GM21367 (cell line): ENCODE data around the gene MAX.
"Not testable (repeated sequence)": the region's sequence is repeated elsewhere in the genome, so short reads cannot be mapped to it uniquely, and the experiment has no call there.

Experiments used
- ATAC-seq: cut with Tn5 transposase; IDR thresholded peaks from one replicate; pipeline ENCODE4 v1.9.1; 2021; ENCODE audit not compliant: unreplicated experiment

Gene MAX

DNA sequence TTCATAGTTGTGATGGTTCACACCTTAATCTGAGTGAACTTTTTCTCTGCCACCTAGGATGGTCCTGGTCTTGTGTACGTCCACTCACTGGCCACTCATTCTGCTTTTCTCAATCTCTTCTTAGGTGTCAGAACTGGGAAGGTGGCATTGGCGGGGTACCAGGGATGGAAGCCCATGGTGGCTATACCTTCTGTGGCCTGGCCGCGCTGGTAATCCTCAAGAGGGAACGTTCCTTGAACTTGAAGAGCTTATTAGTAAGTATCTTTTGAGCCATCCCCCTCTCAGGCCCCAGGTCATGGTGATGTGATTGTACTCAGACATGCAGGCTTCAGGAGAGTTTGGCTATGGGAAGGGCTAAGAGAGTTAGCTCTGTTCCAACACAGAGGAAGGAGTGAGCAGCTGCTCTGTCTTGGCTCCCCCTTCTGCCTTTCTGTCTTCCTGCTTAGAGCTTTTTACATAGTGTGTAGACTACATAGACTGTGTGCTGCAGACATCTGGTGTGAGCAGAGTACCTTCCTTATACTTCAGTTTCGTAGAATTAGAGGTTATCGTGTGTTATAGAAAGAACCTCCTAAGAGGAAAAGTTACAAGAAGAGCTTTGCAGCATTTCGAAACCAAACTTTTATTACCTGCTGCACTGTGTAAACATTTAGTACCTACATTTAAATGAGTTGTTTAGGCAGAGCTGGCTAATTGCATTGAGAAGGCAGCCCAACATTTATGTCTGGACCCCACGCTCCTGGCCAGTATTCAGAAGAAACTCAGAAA lies 61.5 kb downstream of the MAX start:
- no peak for ATAC-seq

DNA sequence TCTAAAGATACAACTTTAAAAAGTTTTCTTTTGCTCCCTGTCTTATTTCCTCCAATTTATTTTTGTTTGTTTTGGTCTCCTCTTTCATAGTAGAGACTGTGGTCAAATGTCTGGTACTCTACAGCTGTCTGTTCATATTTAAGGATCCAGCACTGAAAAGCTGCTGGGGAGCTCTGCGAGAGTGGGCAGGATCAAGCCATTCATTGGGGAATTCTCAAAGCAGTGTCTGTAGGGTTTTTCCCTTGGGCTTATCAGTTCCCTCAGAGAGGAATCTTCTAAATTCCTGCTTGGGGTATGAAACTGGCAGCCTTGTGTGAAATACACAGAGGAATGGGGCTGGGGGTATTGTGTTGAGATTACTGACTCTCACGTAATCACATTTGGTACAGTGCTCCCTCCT lies 63.4 kb downstream of the MAX start:
- no peak for ATAC-seq

DNA sequence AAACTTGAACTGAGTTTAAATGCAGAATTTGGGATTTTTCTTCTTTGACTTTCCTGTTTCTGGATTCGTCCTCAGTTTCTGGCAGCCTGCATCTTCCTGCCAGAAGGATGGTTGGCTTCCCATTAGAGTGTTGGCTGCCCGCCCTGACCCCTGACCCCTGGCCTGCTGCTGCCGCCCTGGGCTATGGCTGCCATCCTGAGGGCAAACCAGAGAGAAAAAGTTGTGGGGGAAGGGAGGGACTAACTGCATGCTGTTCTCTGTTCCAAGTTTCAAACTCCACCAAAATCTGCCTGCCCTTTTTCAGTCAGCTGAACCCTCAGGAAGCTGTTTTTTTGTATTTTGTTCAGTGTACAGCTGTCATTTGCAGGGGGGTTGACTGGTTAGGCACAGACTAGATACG lies 67.3 kb downstream of the MAX start:
- ATAC-seq: no peak

DNA sequence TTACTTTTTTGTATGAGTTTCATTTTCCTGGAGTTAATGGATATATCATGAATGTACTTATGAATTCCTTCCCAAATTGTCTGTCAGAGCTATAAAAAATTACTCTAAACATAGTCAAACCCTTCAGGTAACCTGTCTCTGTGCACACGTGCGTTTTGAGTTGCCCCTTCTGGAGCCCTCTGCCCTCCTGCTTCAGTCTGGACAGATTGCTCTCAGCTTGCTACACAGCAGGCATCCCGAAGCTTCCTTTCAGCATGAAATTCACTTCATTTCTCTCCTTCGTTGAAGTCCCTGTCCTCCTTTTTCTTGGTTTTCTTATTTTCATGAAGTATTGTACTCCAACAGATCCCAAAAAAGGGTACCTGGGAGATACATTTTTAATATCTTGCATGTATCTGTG lies 68.3 kb downstream of the MAX start:
- no peak for ATAC-seq

DNA sequence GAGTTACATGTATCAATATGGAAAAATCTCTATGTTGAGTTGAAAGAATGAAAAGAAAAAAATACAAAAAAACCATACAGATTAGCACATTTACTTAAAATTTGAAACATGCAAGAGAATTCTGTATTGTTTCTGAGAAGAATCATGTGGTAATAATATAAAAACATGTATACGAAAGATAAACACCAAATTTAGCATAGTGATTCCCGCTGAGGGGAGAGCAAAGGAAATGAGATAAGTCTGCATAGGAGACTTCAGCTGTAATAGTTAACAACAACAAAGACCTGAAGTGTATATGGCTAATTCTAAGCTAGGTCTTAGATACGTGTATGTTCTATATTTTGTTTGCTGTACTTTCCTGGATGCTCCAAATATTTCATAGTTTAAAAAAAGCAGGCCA lies 69.1 kb downstream of the MAX start:
- ATAC-seq: no peak

DNA sequence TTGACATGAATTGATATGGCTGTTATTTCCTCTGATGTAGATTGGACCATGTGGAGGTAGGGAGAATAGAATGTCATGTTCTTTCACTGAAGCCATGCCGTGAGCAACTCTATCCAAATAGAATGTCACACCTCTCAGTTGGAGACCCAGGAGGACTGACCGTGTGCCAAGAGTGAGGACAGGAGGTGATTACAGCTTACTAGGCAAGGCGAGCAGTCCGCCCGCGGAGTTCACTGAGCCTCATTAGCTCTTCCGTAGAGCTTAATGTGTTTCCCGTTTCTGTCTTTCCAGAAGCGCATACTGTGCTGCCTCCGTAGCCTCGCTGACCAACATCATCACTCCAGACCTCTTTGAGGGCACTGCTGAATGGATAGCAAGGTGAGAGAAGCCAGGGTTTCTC lies 70.0 kb downstream of the MAX start:
- no peak for ATAC-seq

DNA sequence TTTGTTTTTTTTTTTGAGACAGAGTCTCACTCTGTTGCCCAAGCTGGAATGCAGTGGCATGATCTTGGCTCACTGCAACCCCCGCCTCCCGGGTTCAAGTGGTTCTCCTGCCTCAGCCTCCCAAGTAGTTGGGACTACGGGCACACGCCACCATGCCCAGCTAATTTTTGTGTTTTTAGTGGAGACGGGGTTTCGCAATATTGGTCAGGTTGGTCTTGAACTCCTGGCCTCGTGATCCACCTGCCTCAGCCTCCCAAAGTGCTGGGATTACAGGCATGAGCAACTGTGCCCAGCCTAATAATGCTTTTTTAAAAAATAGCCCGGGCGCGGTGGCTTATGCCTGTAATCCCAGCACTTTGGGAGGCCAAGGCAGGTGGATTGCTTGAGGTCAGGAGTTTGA lies 71.0 kb downstream of the MAX start:
- ATAC-seq: not testable (repeated sequence)

DNA sequence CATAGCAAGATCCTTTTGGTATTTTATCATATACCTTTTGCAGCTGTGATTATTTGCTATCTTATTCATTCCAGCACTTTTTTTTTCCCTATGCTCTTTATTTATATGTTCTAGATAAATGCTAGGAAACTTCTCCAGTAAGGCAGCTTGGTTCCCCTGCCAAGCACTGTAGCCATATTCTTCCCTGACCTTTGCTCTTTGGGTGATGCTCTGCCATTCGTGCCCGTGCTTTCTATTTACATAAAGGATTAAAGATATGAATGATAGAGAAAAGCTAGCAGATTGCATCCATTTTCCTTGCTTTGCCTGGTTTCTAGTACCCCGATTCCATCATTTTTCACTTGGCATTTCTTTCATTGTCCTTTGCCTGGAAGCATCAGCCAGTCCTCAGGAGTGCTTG lies 73.4 kb downstream of the MAX start:
- no peak for ATAC-seq

DNA sequence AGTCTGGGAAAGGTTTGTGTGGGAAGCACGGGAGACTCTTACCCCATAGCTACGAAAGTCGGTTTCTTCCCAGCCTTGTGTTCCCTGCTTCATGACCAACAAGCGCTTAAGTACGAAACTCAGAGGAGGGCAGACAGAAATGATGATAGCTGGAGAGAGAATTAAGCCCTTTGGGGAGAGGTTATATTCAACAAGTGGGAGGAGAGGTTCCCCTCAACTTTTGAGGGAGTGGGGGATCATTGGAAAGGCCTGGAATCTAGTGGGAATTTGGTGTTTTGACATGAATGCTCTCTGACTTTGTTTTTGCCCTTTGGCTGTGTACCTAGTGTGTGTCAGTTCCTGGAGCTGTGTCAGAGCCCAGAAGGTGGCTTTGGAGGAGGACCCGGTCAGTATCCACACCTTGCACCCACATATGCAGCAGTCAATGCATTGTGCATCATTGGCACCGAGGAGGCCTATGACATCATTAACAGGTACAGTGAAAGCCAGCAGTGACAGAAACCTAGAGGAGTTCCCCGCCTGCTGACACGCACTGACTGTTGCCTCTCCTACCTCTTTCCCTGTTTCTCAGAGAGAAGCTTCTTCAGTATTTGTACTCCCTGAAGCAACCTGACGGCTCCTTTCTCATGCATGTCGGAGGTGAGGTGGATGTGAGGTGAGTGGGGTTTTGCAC lies 75.1 kb downstream of the MAX start:
- ATAC-seq: no peak

DNA sequence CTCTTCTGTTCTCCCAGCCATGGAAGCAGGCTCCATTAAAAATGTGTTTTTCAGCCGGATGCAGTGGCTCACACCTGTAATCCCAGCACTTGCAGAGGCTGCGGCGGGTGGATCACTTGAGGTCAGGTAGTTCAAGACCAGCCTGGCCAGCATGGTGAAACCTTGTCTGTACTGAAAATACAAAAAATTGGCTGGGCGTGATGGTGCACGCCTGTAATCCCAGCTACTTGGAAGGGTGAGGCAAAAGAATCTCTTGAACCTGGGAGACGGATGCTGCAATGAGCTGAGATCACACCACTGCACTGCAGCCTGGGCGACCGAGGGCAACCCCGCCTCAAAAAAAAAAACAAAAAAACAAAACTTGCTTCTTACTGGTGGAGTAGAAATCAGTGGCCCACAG lies 75.8 kb downstream of the MAX start:
- ATAC-seq: no peak

DNA sequence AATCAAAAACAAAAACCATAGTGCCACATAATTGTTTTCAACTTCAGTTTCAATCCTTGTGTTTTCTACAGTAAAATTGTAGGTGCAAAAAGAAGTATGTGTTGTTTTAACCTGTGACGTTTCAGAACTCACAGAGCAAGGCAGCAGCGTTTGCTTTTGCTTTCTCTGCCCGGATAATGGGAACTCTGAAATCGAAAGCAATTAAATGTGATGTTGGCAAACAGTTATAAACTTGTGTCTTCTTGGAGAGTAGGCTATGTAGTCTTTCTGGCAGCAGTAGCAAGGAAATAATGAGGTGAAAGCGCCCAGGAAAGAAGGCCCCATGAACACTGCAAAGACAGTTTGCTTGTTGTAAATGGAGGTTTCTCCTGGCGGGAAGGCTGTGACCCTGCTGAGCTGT lies 76.5 kb downstream of the MAX start:
- ATAC-seq: no peak
